Astrocyte (in vitro differentiated cells and primary cell): ENCODE results near the gene C1orf56. TPM values are rescaled to one million over a fixed set of nuclear protein-coding genes. Genes with fewer than 3 reads are reported as not detected.

Experiments used
- DNase-seq: peaks from one replicate; pipeline ENCODE4 v3.0.0-alpha.2; 2010; ENCODE audit warnings: low read depth
- FAIRE-seq: peaks from 2 replicates; lab custom pipeline; 2011; peaks lifted over from hg19 to GRCh38; lab: Jason Lieb, UNC
- H2AFZ ChIP-seq: 2 replicates; pipeline ENCODE4 v1.6.0; 2012; ENCODE audit warnings: low read depth, low read length, inconsistent platforms
- H3K27ac ChIP-seq: 2 replicates; pipeline ENCODE4 v1.5.1; 2011; ENCODE audit warnings: low read depth, low read length, inconsistent platforms
- H3K27me3 ChIP-seq: 2 replicates; pipeline ENCODE4 v1.6.0; 2011; ENCODE audit warnings: low read length, inconsistent platforms; ENCODE audit not compliant: insufficient read depth
- H3K36me3 ChIP-seq: 2 replicates; pipeline ENCODE4 v1.5.1; 2011; ENCODE audit warnings: low read length, inconsistent platforms; ENCODE audit not compliant: insufficient read depth
- H3K4me1 ChIP-seq: 2 replicates; pipeline ENCODE4 v1.5.1; 2011; ENCODE audit warnings: low read length, inconsistent platforms; ENCODE audit not compliant: insufficient read depth
- H3K4me2 ChIP-seq: 2 replicates; pipeline ENCODE4 v1.6.0; 2012; ENCODE audit warnings: low read length, inconsistent platforms
- H3K4me3 ChIP-seq: 2 replicates; pipeline ENCODE4 v1.5.1; 2011; ENCODE audit warnings: low read depth, mild to moderate bottlenecking, low read length, inconsistent platforms; ENCODE audit not compliant: insufficient read depth
- H3K79me2 ChIP-seq: 2 replicates; pipeline ENCODE4 v1.6.0; 2012; ENCODE audit warnings: mild to moderate bottlenecking, low read length, inconsistent platforms; ENCODE audit not compliant: insufficient read depth
- H3K9ac ChIP-seq: 2 replicates; pipeline ENCODE4 v1.6.0; 2012; ENCODE audit warnings: mild to moderate bottlenecking, low read length, inconsistent platforms
- H3K9me3 ChIP-seq: 2 replicates; pipeline ENCODE4 v1.5.1; 2012; ENCODE audit warnings: low read depth, mild to moderate bottlenecking, low read length, inconsistent platforms; ENCODE audit not compliant: insufficient read depth
- H4K20me1 ChIP-seq: 2 replicates; pipeline ENCODE4 v1.6.0; 2012; ENCODE audit warnings: low read length, inconsistent platforms; ENCODE audit not compliant: insufficient read depth
- H3K27ac Mint-ChIP-seq: one replicate; pipeline ENCODE4 v1.8.0; 2021; ENCODE audit warnings: mild to moderate bottlenecking, mixed read lengths; ENCODE audit not compliant: unreplicated experiment
- H3K27me3 Mint-ChIP-seq: one replicate; pipeline ENCODE4 v1.8.0; 2021; ENCODE audit warnings: low read depth, mixed read lengths; ENCODE audit not compliant: unreplicated experiment
- H3K36me3 Mint-ChIP-seq: one replicate; pipeline ENCODE4 v1.8.0; 2021; ENCODE audit warnings: low read depth, mixed read lengths; ENCODE audit not compliant: unreplicated experiment
- H3K4me1 Mint-ChIP-seq: one replicate; pipeline ENCODE4 v1.8.0; 2021; ENCODE audit warnings: low read depth, mixed read lengths; ENCODE audit not compliant: unreplicated experiment
- H3K4me3 Mint-ChIP-seq: one replicate; pipeline ENCODE4 v1.8.0; 2021; ENCODE audit warnings: mild to moderate bottlenecking, moderate library complexity, mixed read lengths; ENCODE audit not compliant: unreplicated experiment
- H3K9me3 Mint-ChIP-seq: one replicate; pipeline ENCODE4 v1.8.0; 2021; ENCODE audit warnings: mild to moderate bottlenecking, mixed read lengths; ENCODE audit not compliant: unreplicated experiment
- CTCF ChIP-seq: IDR thresholded peaks from 2 replicates; pipeline ENCODE4 v1.5.1; 2011; ENCODE audit warnings: low read depth, mild to moderate bottlenecking, inconsistent platforms, low read length, moderate library complexity; ENCODE audit not compliant: insufficient read depth
- EZH2 ChIP-seq: IDR thresholded peaks from 2 replicates; pipeline ENCODE4 v1.6.1; 2012; ENCODE audit warnings: mild to moderate bottlenecking, low read length, inconsistent platforms; ENCODE audit not compliant: insufficient read depth
- total RNA-seq: library from RNA; stranded (reverse); gene quantifications from 2 replicates; pipeline ENCODE4 v1.2.1, GENCODE V29; 2021

C1orf56 gene
- total RNA-seq, 1 donor from 2014 or later = 1.3 TPM

DNA sequence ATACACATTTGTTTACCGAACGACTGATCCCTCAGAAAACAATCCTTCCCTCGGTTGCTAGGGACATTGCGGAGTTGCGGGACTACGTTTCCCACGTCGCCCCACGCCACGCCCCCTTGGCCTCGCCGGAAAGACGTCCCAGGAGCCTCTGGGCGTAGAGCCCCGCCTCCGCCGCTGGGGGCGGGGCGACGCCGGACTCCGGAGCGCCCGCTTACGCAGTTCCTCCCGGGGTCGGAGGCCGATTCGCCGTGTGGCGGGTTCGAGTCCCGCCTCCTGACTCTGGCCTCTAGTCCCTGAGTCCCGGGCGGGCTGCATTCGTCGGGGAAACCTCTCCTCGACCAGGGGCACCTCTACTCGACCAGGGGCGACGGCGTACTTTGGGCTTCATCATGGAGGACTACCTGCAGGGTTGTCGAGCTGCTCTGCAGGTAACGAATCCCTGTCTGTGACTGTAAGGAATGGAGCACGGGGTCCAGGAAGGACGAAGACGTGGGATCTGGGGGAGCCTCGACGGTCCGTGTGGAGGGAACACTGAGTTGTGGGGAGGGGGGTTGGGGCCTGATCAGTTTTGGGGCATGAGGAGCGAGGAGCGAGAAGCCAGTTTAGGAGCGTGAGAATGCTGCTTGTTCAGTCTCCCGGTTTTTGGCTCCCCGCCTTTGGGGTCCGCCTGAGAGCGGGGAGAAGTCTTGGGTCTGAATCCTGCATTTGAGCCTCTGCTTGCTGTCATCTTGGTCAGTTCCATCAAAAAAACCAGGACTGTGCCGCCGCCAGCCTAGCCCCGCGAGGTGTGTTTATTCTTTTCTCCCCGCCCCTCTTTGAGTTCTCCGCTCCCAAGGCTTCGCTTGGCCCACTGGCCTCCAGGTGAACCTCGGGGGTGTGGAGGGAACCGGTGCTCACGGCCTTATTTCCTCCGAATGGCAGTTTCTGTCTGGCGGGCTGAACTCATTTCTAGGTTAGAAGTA lies 39.0 kb upstream of the C1orf56 start, which contains the start of gene PRUNE1:
TSS of gene PRUNE1 (plus strand) at position 206 of the 962 bp plus-strand sequence. CDS start at position 390, 184 bp downstream.
- no peak for FAIRE-seq
- peaks cover 35% of the 10 kb centered on the region for H3K4me1 Mint-ChIP-seq
- H3K79me2 ChIP-seq = peaks cover 6% of the 10 kb centered on the region

DNA sequence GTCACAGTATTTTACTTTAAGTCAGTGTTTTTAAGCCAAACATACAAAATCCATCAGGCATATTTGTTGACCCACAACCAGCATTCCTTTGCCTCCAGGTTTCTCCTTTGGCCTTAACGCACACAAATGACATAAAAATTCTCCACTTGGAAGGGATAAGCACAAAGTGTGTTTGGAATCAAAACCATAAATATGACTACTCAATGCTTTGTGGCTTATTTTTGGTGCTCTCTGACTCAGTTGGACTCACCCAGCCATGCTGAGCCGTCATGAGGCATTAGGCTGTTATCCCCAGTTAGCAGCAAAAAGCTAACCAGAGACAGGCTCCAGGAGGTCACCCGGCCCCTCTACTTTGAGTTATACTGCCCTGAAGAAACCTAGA lies 38.4 kb upstream of the C1orf56 start:
- peaks cover 37% of the 10 kb centered on the region for H3K4me1 Mint-ChIP-seq
- H3K27me3 Mint-ChIP-seq = no peaks in the 10 kb centered on the region
- TF ChIP-seq CTCF (no peak), EZH2 (no peak)
- Histone ChIP-seq H3K4me2 (peak overlapping the region; percentile 99), H3K4me1 (peaks cover 50% of the 10 kb centered on the region), H3K36me3 (no peaks in the 10 kb centered on the region), H3K79me2 (peaks cover 6% of the 10 kb centered on the region), H3K9ac (peak overlapping the region; percentile 95), H3K9me3 (no peaks in the 10 kb centered on the region), H2AFZ (peak overlapping the region; percentile 95), H3K4me3 (peak overlapping the region; percentile 76), H3K27me3 (no peaks in the 10 kb centered on the region), H4K20me1 (no peaks in the 10 kb centered on the region), H3K27ac (peak overlapping the region; percentile 85)
- peak overlapping the region; percentile 84 for H3K27ac Mint-ChIP-seq
- FAIRE-seq (no peak), DNase-seq (peak; percentile 87)
- peaks cover 1% of the 10 kb centered on the region for H3K36me3 Mint-ChIP-seq
- peak overlapping the region; percentile 95 for H3K4me3 Mint-ChIP-seq
- H3K9me3 Mint-ChIP-seq = no peaks in the 10 kb centered on the region

More for the DNA sequence above, 39.0 kb upstream of the C1orf56 start, which contains the start of gene PRUNE1:
- peaks cover 49% of the 10 kb centered on the region for H3K4me1 ChIP-seq
- H3K9ac ChIP-seq = peak within 1 kb of the TSS; percentile 95
- TF ChIP-seq EZH2 = no peak
- Mint-ChIP-seq H3K9me3 (no peaks in the 10 kb centered on the region), H3K36me3 (peaks cover 1% of the 10 kb centered on the region), H3K4me3 (peak within 1 kb of the TSS; percentile 95), H3K27me3 (no peaks in the 10 kb centered on the region), H3K27ac (peak within 1 kb of the TSS; percentile 98)
- no peaks in the 10 kb centered on the region for H4K20me1 ChIP-seq
- H3K36me3 ChIP-seq = no peaks in the 10 kb centered on the region
- peak within 1 kb of the TSS; percentile 95 for H2AFZ ChIP-seq
- peak within 1 kb of the TSS; percentile 99 for H3K4me2 ChIP-seq
- H3K27me3 ChIP-seq = no peaks in the 10 kb centered on the region
- H3K9me3 ChIP-seq = no peaks in the 10 kb centered on the region
- DNase-seq = peak; percentile 88
- peak within 1 kb of the TSS; percentile 85 for H3K27ac ChIP-seq
- H3K4me3 ChIP-seq = peak within 1 kb of the TSS; percentile 76

- no peaks in the 10 kb centered on the region for H4K20me1 ChIP-seq
- H3K27me3 ChIP-seq = no peaks in the 10 kb centered on the region
- H3K27ac ChIP-seq = peak overlapping the region; percentile 85
- FAIRE-seq (no peak), DNase-seq (no peak)
- Mint-ChIP-seq H3K9me3 (no peaks in the 10 kb centered on the region), H3K27me3 (no peaks in the 10 kb centered on the region), H3K4me3 (peak overlapping the region; percentile 95), H3K4me1 (peaks cover 37% of the 10 kb centered on the region), H3K27ac (no peak overlapping the region), H3K36me3 (peaks cover 1% of the 10 kb centered on the region)
- H3K36me3 ChIP-seq = no peaks in the 10 kb centered on the region
- H3K9me3 ChIP-seq = no peaks in the 10 kb centered on the region
- peaks cover 50% of the 10 kb centered on the region for H3K4me1 ChIP-seq
- H2AFZ ChIP-seq = no peak overlapping the region
- TF ChIP-seq CTCF (no peak), EZH2 (no peak)
- peak overlapping the region; percentile 95 for H3K9ac ChIP-seq
- H3K4me2 ChIP-seq = peak overlapping the region; percentile 99
- H3K79me2 ChIP-seq = peaks cover 6% of the 10 kb centered on the region
- H3K4me3 ChIP-seq = peak overlapping the region; percentile 76
These were observed 37.7 kb upstream of the C1orf56 start for GRCh38 chr1:151009674-151010345.
